MM.1S (cell line): Measurements from ENCODE around the gene PPP2R5C.
"Not testable (repeated sequence)": the region's sequence is repeated elsewhere in the genome, so short reads cannot be mapped to it uniquely, and the experiment has no call there.

Experiments
- DNase-seq: peaks from one replicate; pipeline ENCODE4 v3.0.0-alpha.2; 2015
- H2AFZ ChIP-seq: fragments of 300-600 bp; sonication (generic); 2 replicates; pipeline ENCODE4 v1.6.0; 2016; ENCODE audit warnings: antibody characterized with exemption, low read length
- H3F3A ChIP-seq: fragments of 300-600 bp; sonication (generic); 2 replicates; pipeline ENCODE4 v1.6.1; 2016; ENCODE audit warnings: mild to moderate bottlenecking, antibody characterized with exemption, low read length, moderate library complexity, mixed read lengths; ENCODE audit not compliant: insufficient read depth
- H3K27ac ChIP-seq: fragments of 300-600 bp; sonication (generic); 2 replicates; pipeline ENCODE4 v1.5.1; 2016; ENCODE audit warnings: mild to moderate bottlenecking, low read length
- H3K27me3 ChIP-seq: fragments of 300-600 bp; sonication (generic); replicated peaks from 2 replicates; pipeline ENCODE4 v1.6.0; 2016; ENCODE audit warnings: low read length; ENCODE audit not compliant: insufficient read depth
- H3K36me3 ChIP-seq: fragments of 300-600 bp; sonication (generic); replicated peaks from 2 replicates; pipeline ENCODE4 v1.6.1; 2016; ENCODE audit warnings: mild to moderate bottlenecking, low read length, mixed read lengths; ENCODE audit not compliant: insufficient read depth
- H3K4me1 ChIP-seq: fragments of 300-600 bp; sonication (generic); 2 replicates; pipeline ENCODE4 v1.6.1; 2016; ENCODE audit warnings: low read length, mixed read lengths
- H3K4me2 ChIP-seq: fragments of 300-600 bp; sonication (generic); 2 replicates; pipeline ENCODE4 v1.6.0; 2016; ENCODE audit warnings: low read depth, low read length
- H3K4me3 ChIP-seq: fragments of 300-600 bp; sonication (generic); 2 replicates; pipeline ENCODE4 v1.5.1; 2016; ENCODE audit warnings: low read length, mixed read lengths
- H3K79me2 ChIP-seq: fragments of 300-600 bp; sonication (generic); 2 replicates; pipeline ENCODE4 v1.6.1; 2016; ENCODE audit warnings: mixed run types, low read length, mixed read lengths
- H3K9ac ChIP-seq: fragments of 300-600 bp; sonication (generic); 2 replicates; pipeline ENCODE4 v1.6.1; 2016; ENCODE audit warnings: low read length, mixed read lengths
- H3K9me2 ChIP-seq: fragments of 300-600 bp; sonication (generic); replicated peaks from 2 replicates; pipeline ENCODE4 v1.6.1; 2016; ENCODE audit warnings: mild to moderate bottlenecking, low read length, mixed read lengths; ENCODE audit not compliant: insufficient read depth
- H3K9me3 ChIP-seq: fragments of 300-600 bp; sonication (generic); replicated peaks from 2 replicates; pipeline ENCODE4 v1.6.1; 2016; ENCODE audit warnings: mild to moderate bottlenecking, low read length, mixed read lengths; ENCODE audit not compliant: insufficient read depth
- H4K20me1 ChIP-seq: fragments of 300-600 bp; sonication (generic); 2 replicates; pipeline ENCODE4 v1.6.1; 2016; ENCODE audit warnings: mild to moderate bottlenecking, low read length, moderate library complexity, mixed read lengths; ENCODE audit not compliant: insufficient read depth
- EZH2 ChIP-seq: fragments of 300-600 bp; sonication (generic); optimal IDR thresholded peaks from 2 replicates; pipeline ENCODE3; 2017; ENCODE audit warnings: low read depth, mild to moderate bottlenecking, antibody characterized with exemption, low read length, mixed read lengths
- EZH2phosphoT487 ChIP-seq: fragments of 300-600 bp; sonication (generic); IDR thresholded peaks from 2 replicates; pipeline ENCODE4 v1.6.1; 2018; ENCODE audit warnings: antibody characterized with exemption, low read length
- TF ChIP-seq, protein P1 (sequence below): fragments of 300-600 bp; sonication (generic); IDR thresholded peaks from 2 replicates; pipeline ENCODE4 v1.5.1; 2016; ENCODE audit warnings: antibody characterized with exemption, low read length, mixed read lengths

Gene PPP2R5C

DNA sequence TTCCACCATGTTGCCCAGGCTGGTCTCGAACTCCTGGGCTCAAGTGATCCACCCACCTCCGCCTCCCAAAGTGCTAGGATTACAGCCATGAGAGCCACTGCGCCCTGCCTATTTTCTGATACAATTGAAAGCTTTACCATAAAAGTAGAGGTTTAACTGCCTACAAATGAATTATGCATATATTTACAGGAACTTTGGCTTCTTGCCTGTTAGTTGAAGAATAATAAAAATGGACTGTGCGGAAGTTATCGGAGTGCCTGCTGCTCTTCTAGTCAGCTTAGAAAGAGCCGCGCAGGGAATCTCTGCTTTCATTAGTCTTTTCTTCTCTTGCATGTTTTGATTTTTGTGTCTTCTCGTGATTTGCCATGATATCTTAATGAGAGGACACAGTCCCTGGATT lies 34.5 kb downstream of the PPP2R5C start:
- TF ChIP-seq EZH2 (no peak), EZH2phosphoT487 (no peak)
- TF ChIP-seq, protein P1, sequence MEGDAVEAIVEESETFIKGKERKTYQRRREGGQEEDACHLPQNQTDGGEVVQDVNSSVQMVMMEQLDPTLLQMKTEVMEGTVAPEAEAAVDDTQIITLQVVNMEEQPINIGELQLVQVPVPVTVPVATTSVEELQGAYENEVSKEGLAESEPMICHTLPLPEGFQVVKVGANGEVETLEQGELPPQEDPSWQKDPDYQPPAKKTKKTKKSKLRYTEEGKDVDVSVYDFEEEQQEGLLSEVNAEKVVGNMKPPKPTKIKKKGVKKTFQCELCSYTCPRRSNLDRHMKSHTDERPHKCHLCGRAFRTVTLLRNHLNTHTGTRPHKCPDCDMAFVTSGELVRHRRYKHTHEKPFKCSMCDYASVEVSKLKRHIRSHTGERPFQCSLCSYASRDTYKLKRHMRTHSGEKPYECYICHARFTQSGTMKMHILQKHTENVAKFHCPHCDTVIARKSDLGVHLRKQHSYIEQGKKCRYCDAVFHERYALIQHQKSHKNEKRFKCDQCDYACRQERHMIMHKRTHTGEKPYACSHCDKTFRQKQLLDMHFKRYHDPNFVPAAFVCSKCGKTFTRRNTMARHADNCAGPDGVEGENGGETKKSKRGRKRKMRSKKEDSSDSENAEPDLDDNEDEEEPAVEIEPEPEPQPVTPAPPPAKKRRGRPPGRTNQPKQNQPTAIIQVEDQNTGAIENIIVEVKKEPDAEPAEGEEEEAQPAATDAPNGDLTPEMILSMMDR: no peak

DNA sequence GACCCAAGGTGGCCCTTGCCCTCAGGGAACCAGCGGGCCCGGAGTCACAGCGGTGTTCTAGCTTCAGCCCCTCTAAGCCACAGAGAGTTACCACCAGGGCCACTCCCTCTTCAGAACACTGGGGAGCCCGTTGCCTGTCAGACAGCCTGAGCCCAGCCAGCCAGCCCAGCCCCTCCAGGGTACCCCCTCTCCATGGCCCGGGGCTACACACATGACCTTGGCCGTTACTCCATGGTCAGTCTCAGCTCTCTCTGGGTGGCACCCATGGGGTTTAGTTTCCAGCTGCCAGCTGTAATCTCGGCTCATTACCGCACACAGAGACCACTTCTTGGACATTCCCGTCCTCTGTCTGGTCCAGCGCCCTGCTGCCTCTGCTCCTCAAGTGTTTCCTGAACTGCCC lies 35.0 kb downstream of the PPP2R5C start:
- H3K9ac ChIP-seq: no peak overlapping the region
- H3K27ac ChIP-seq: no peak overlapping the region
- H3K4me1 ChIP-seq: peaks cover 7% of the 10 kb centered on the region
- H2AFZ ChIP-seq: no peak overlapping the region
- H3K4me3 ChIP-seq: no peak overlapping the region
- no peaks in the 10 kb centered on the region for H3K79me2 ChIP-seq
- TF ChIP-seq, protein P1: no peak
- TF ChIP-seq EZH2phosphoT487 (no peak), EZH2 (no peak)
- no peaks in the 10 kb centered on the region for H4K20me1 ChIP-seq
- H3K4me2 ChIP-seq: no peak overlapping the region
- no peaks in the 10 kb centered on the region for H3K36me3 ChIP-seq
- H3K9me2 ChIP-seq: no peaks in the 10 kb centered on the region
- H3K9me3 ChIP-seq: no peaks in the 10 kb centered on the region
- H3K27me3 ChIP-seq: no peaks in the 10 kb centered on the region
- H3F3A ChIP-seq: 0 out of 2 replicates have a peak, but pooled peaks cover 3% of the 10 kb centered on the region
- no peak for DNase-seq

More for the DNA sequence above, 34.5 kb downstream of the PPP2R5C start:
- Histone ChIP-seq H3F3A (0 out of 2 replicates have a peak, but pooled peaks cover 3% of the 10 kb centered on the region), H3K4me3 (no peak overlapping the region), H3K9ac (no peak overlapping the region), H3K9me3 (no peaks in the 10 kb centered on the region), H3K9me2 (no peaks in the 10 kb centered on the region), H3K79me2 (no peaks in the 10 kb centered on the region), H3K4me2 (no peak overlapping the region), H2AFZ (no peak overlapping the region), H3K4me1 (peaks cover 8% of the 10 kb centered on the region), H3K36me3 (no peaks in the 10 kb centered on the region), H4K20me1 (no peaks in the 10 kb centered on the region), H3K27me3 (no peaks in the 10 kb centered on the region), H3K27ac (no peak overlapping the region)
- no peak for DNase-seq

DNA sequence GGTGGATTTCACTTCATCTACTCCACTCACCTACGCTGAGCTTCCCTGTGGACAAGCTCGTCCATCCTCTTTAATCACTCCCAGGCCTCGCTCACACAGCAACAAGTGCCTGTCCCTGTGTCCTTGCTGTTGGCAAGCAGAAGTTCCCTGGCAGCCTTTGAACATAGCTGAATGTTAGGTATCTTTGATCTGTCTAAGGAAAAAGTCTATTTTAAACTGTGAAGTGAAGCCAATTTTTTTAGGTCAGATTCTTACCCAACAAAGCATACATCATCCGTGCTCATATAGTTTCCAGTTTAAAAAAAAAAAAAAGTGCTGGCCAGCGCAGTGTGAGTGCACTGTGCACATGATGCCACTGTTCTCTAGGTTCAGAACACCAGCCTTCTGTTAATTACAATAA lies 36.3 kb downstream of the PPP2R5C start:
- H3K9ac ChIP-seq: no peak overlapping the region
- H3K79me2 ChIP-seq: no peaks in the 10 kb centered on the region
- no peaks in the 10 kb centered on the region for H3K9me3 ChIP-seq
- no peaks in the 10 kb centered on the region for H4K20me1 ChIP-seq
- no peak for DNase-seq
- H3K4me3 ChIP-seq: no peak overlapping the region
- no peak overlapping the region for H2AFZ ChIP-seq
- H3K9me2 ChIP-seq: no peaks in the 10 kb centered on the region
- no peaks in the 10 kb centered on the region for H3F3A ChIP-seq
- no peak overlapping the region for H3K27ac ChIP-seq
- H3K36me3 ChIP-seq: no peaks in the 10 kb centered on the region
- H3K27me3 ChIP-seq: no peaks in the 10 kb centered on the region
- no peak overlapping the region for H3K4me2 ChIP-seq
- no peaks in the 10 kb centered on the region for H3K4me1 ChIP-seq
- TF ChIP-seq EZH2: no peak
- TF ChIP-seq, protein P1: no peak
- TF ChIP-seq EZH2phosphoT487: no peak

GRCh38 chr14:101804373-101804772 lies 42.9 kb downstream of the PPP2R5C start:
- not testable (repeated sequence) for H3K4me2 ChIP-seq, H3F3A ChIP-seq, H3K9me3 ChIP-seq, H3K79me2 ChIP-seq, H3K27me3 ChIP-seq, H4K20me1 ChIP-seq, H2AFZ ChIP-seq, H3K27ac ChIP-seq, H3K9ac ChIP-seq, H3K36me3 ChIP-seq, H3K4me1 ChIP-seq, DNase-seq, H3K9me2 ChIP-seq, H3K4me3 ChIP-seq

DNA sequence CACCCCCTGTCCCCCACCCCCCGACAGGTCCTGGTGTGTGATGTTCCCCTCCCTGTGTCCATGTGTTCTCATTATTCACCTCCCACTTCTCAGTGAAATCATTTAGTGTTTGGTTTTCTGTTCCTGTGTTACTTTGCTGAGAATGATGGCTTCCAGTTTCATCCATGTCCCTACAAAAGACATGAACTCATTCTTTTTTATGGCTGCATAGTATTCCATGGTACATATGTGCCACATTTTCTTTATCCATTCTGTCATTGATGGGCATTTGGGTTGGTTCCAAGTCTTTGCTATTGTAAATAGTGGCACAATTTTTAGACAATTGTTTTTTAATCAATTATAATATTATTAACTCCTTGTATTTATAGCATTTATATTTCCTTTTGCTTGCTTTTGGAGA lies 44.7 kb downstream of the PPP2R5C start:
- not testable (repeated sequence) for H3K4me3 ChIP-seq, H3K9ac ChIP-seq, H3K9me2 ChIP-seq, H2AFZ ChIP-seq, H3K27me3 ChIP-seq, H3K9me3 ChIP-seq, H3K4me2 ChIP-seq, H4K20me1 ChIP-seq, H3K27ac ChIP-seq, H3K36me3 ChIP-seq, H3F3A ChIP-seq, DNase-seq, H3K4me1 ChIP-seq
- H3K79me2 ChIP-seq: peaks cover 10% of the 10 kb centered on the region
